GM12878 (cell line): ENCODE results near the gene DOCK1. TPM values are rescaled to one million over a fixed set of nuclear protein-coding genes. Genes with fewer than 3 reads are reported as not detected.

ENCODE experiments used
- ATAC-seq: fragments of 200-7000 bp; cut with Tn5 transposase; 3 replicates; pipeline ENCODE4 v1.9.1; 2020; ENCODE audit warnings: mild to moderate bottlenecking, moderate library complexity
- BruUV-seq: library from RNA; stranded (reverse); fragments of 400-500 nt; replicated peaks from 2 replicates; lab custom pipeline; 2021; lab: Mats Ljungman, UMichigan
- CTCF ChIA-PET: fragments of 300-600 bp; sonication (Branson Sonifier 250); formaldehyde crosslinking; extraction: SDS; loops from one replicate; lab custom pipeline; 2021; ENCODE audit warnings: inconsistent platforms; lab: Yijun Ruan, JAX
- POLR2A ChIA-PET: fragments of 350-600 bp; formaldehyde crosslinking; extraction: SDS; loops from one replicate; lab custom pipeline; 2021; ENCODE audit warnings: inconsistent platforms; lab: Charles Lee
- RAD21 ChIA-PET: fragments of 300-600 bp; sonication (Branson Sonifier 250); formaldehyde crosslinking; loops from one replicate; lab custom pipeline; 2023; ENCODE audit warnings: antibody characterized with exemption; ENCODE audit not compliant: unreplicated experiment; lab: Charles Lee
- SMC1A ChIA-PET: fragments of 300-600 bp; sonication (Branson Sonifier 250); formaldehyde crosslinking; loops from one replicate; lab custom pipeline; 2023; ENCODE audit not compliant: unreplicated experiment, uncharacterized antibody; lab: Charles Lee
- DNase-seq: peaks from one replicate; pipeline ENCODE4 v3.0.0-alpha.2; 2011; ENCODE audit warnings: low read depth, low spot score
- FAIRE-seq: peaks from 3 replicates; lab custom pipeline; 2011; peaks lifted over from hg19 to GRCh38; lab: Jason Lieb, UNC
- H2AFZ ChIP-seq: 2 replicates; pipeline ENCODE4 v1.6.0; 2011; ENCODE audit warnings: low read depth, low read length, control low read depth; ENCODE audit not compliant: control insufficient read depth
- H3K27ac ChIP-seq: 2 replicates; pipeline ENCODE4 v1.5.1; 2011; ENCODE audit warnings: control low read depth; ENCODE audit not compliant: control insufficient read depth, insufficient read depth
- H3K27me3 ChIP-seq, 2 experiments: replicated peaks in 1 of 2; 2 replicates each; pipeline versions ENCODE4 v1.6.0 to v1.6.1; 2011; ENCODE audit warnings: low read length in 1 of 2; ENCODE audit not compliant: control insufficient read depth in 2 of 2, insufficient read depth in 2 of 2
- H3K36me3 ChIP-seq, 2 experiments: 2 replicates each; pipeline ENCODE4 v1.5.1; 2011; ENCODE audit warnings: low read length in 1 of 2; ENCODE audit not compliant: control insufficient read depth in 2 of 2, insufficient read depth in 2 of 2
- H3K4me1 ChIP-seq: 2 replicates; pipeline ENCODE4 v1.6.1; 2011; ENCODE audit warnings: mild to moderate bottlenecking, low read length, moderate library complexity, mixed read lengths; ENCODE audit not compliant: control insufficient read depth, insufficient read depth
- H3K4me2 ChIP-seq: 2 replicates; pipeline ENCODE4 v1.6.0; 2011; ENCODE audit warnings: control low read depth; ENCODE audit not compliant: control insufficient read depth, insufficient read depth
- H3K4me3 ChIP-seq: fragments of 200-600 bp; sonication (generic); 2 replicates; pipeline ENCODE4 v1.5.1; 2016
- H3K79me2 ChIP-seq: 2 replicates; pipeline ENCODE4 v1.6.0; 2011; ENCODE audit warnings: low read length; ENCODE audit not compliant: control insufficient read depth, insufficient read depth
- H3K9ac ChIP-seq: 2 replicates; pipeline ENCODE4 v1.8.0; 2011; ENCODE audit warnings: low read length, control low read depth, mixed read lengths; ENCODE audit not compliant: control insufficient read depth, insufficient read depth
- H3K9me3 ChIP-seq: replicated peaks from 3 replicates; pipeline ENCODE4 v1.5.1; 2011; ENCODE audit warnings: mild to moderate bottlenecking, low read length; ENCODE audit not compliant: control insufficient read depth, insufficient read depth
- H4K20me1 ChIP-seq: 2 replicates; pipeline ENCODE4 v1.6.0; 2011; ENCODE audit not compliant: control insufficient read depth, insufficient read depth
- BCL11A ChIP-seq: IDR thresholded peaks from 2 replicates; pipeline ENCODE4 v1.6.1; 2011; ENCODE audit warnings: low read depth, low read length
- CHD1 ChIP-seq: IDR thresholded peaks from 2 replicates; pipeline ENCODE4 v1.6.1; 2012; ENCODE audit warnings: low read depth, low read length, improper control_type of control experiment
- E2F4 ChIP-seq: IDR thresholded peaks from 2 replicates; pipeline ENCODE4 v1.6.1; 2012; ENCODE audit warnings: low read depth, low read length, improper control_type of control experiment
- FOS ChIP-seq: IDR thresholded peaks from 3 replicates; pipeline ENCODE4 v1.6.1; 2011; ENCODE audit warnings: borderline replicate concordance; ENCODE audit not compliant: insufficient read length; ENCODE audit errors: extremely low read depth
- HDGF ChIP-seq: fragments of 450-650 bp; IDR thresholded peaks from 2 replicates; pipeline ENCODE4 v1.6.1; 2016; ENCODE audit warnings: antibody characterized with exemption
- NR2C2 ChIP-seq: IDR thresholded peaks from 2 replicates; pipeline ENCODE4 v1.6.1; 2011; ENCODE audit warnings: borderline replicate concordance, low read depth; ENCODE audit not compliant: control insufficient read depth, insufficient read length
- REST ChIP-seq: IDR thresholded peaks from 2 replicates; pipeline ENCODE4 v1.6.1; 2012; ENCODE audit warnings: mild to moderate bottlenecking, low read depth, low read length
- YBX1 ChIP-seq: fragments of 450-650 bp; IDR thresholded peaks from 2 replicates; pipeline ENCODE4 v1.6.1; 2016; ENCODE audit warnings: antibody characterized with exemption
- YY1 ChIP-seq: IDR thresholded peaks from 2 replicates; pipeline ENCODE4 v1.6.1; 2011; ENCODE audit warnings: low read depth, mild to moderate bottlenecking, low read length
- ZNF274 ChIP-seq: IDR thresholded peaks from one replicate; pipeline ENCODE4 v1.8.0; 2011; ENCODE audit not compliant: insufficient read length, insufficient read depth
- WGBS: methylation state at CpG from one replicate; pipeline ENCODE4 v1.1.6; 2016; ENCODE audit warnings: low lambda C conversion rate; ENCODE audit not compliant: insufficient replicate concordance, insufficient coverage; ENCODE audit errors: missing lambda C conversion rate; 5-methylcytosine and 5-hydroxymethylcytosine counted together
- in situ Hi-C: fragments of 300-500 bp; cut with MboI; formaldehyde crosslinking; loops from 9 replicates; pipeline ENCODE4 v1.14.3; 2018; ENCODE audit warnings: mixed read lengths
- intact Hi-C: fragments of 100-400 bp; cut with micrococcal nuclease; formaldehyde crosslinking; loops from one replicate; pipeline ENCODE4 v1.14.2; 2022; ENCODE audit not compliant: unreplicated experiment
- polyA plus RNA-seq, 11 experiments: library from polyadenylated mRNA; depleted of rRNA in 4 of 11; unstranded in 6 of 11; stranded (reverse) in 5 of 11; fragments of >200 nt; fragmentation: Nextera tagmentation in 4 of 11; fragmentation: Illumina TruSeq in 1 of 11; extraction: Ambion mirVana in 4 of 11; extraction: Trizol in 1 of 11; gene quantifications; 1 replicate in 1 of 11; 2 replicates in 10 of 11; pipeline versions ENCODE4 v1.2.1 to v1.2.3, GENCODE V29; 2011 to 2016; ENCODE audit warnings: inconsistent platforms in 2 of 11, missing spikeins in 2 of 11, low read depth in 1 of 11
- total RNA-seq, 4 experiments: library from RNA; depleted of rRNA in 3 of 4; stranded (reverse); fragments of >200 nt in 3 of 4; fragmentation: Illumina TruSeq in 1 of 4; extraction: Trizol in 1 of 4; gene quantifications; 2 replicates each; pipeline versions ENCODE4 v1.2.1 to v1.2.3, GENCODE V29; 2013 to 2021
- TF ChIP-seq, protein P1 (sequence below): IDR thresholded peaks from 2 replicates; pipeline ENCODE4 v1.6.1; 2011; ENCODE audit warnings: low read depth, mild to moderate bottlenecking, low read length, moderate library complexity, borderline replicate concordance; ENCODE audit errors: extremely low read depth

Gene DOCK1
- total and polyA plus RNA-seq, 10 of the 15 experiments (the other 5 are each of a cell fraction or from before 2014, with no cell fraction given): 0.05 to 0.18 TPM; not detected in 8

GRCh38 chr10:127117125-127117524, 211.9 kb downstream of the DOCK1 start:
- CTCF ChIA-PET: no interaction called here
- WGBS: 0% methylated on average over 4 of the region's 4 CpGs
- Histone ChIP-seq H3K27ac (no peak overlapping the region), H3K36me3 (no peaks in the 10 kb centered on the region), H3K9me3 (no peaks in the 10 kb centered on the region; the same call in 2 of the 3 replicates), H4K20me1 (no peaks in the 10 kb centered on the region), H3K4me2 (no peak overlapping the region), H3K4me3 (no peak overlapping the region), H2AFZ (no peak overlapping the region), H3K79me2 (no peaks in the 10 kb centered on the region), H3K4me1 (no peaks in the 10 kb centered on the region), H3K27me3 (no peaks in the 10 kb centered on the region), H3K9ac (no peak overlapping the region)
- SMC1A ChIA-PET: no interaction called here
- FAIRE-seq (no peak), ATAC-seq (no peak), DNase-seq (no peak)
- POLR2A ChIA-PET: no interaction called here
- no TSS peak for BruUV-seq
- intact Hi-C loops (no loop called here), in situ Hi-C loops (no loop called here)
- RAD21 ChIA-PET: no interaction called here
- TF ChIP-seq FOS (no peak), REST (peak; percentile 85)

DNA sequence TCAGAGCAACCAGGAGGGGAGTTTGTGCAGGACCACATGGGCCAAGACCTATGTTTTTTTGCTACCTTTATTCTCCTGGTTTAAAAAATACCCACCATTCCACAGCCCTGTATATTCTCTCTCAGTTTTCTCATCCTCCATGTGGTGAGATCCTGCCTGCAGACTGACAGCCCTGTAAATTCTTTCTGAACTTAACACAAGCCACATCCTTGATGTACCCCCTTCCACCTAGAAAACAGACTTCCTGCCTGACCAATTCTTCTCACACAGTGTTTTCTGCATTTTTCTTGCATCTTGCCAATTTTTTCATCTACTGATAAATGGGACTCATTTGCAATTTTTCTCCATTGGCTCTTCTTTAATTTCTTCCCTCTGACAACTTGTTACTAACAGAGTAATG, 212.8 kb downstream of the DOCK1 start:
- ChIA-PET RAD21 (no interaction called here), POLR2A (no interaction called here), SMC1A (no interaction called here), CTCF (no interaction called here)
- FAIRE-seq (no peak), DNase-seq (no peak), ATAC-seq (no peak)
- intact Hi-C loops: no loop called here
- in situ Hi-C loops: no loop called here
- H3K27ac ChIP-seq: no peak overlapping the region
- no peaks in the 10 kb centered on the region for H3K4me1 ChIP-seq
- no peak overlapping the region for H3K4me2 ChIP-seq
- no peak overlapping the region for H3K9ac ChIP-seq
- H3K4me3 ChIP-seq: no peak overlapping the region
- no peaks in the 10 kb centered on the region for H3K36me3 ChIP-seq
- H3K79me2 ChIP-seq: no peaks in the 10 kb centered on the region
- H3K9me3 ChIP-seq: no peaks in the 10 kb centered on the region; the same call in 2 of the 3 replicates
- no peaks in the 10 kb centered on the region for H4K20me1 ChIP-seq
- H3K27me3 ChIP-seq: no peaks in the 10 kb centered on the region
- no TSS peak for BruUV-seq
- H2AFZ ChIP-seq: no peak overlapping the region
- TF ChIP-seq ZNF274 (no peak), E2F4 (no peak), FOS (no peak), BCL11A (no peak), YY1 (no peak), HDGF (no peak), NR2C2 (no peak), CHD1 (no peak), YBX1 (no peak)
- TF ChIP-seq, protein P1, sequence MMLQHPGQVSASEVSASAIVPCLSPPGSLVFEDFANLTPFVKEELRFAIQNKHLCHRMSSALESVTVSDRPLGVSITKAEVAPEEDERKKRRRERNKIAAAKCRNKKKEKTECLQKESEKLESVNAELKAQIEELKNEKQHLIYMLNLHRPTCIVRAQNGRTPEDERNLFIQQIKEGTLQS: no peak
